Body of pancreas (tissue), 4 donors: Measurements from ENCODE around the gene RHBDL1.

Experiments
- CTCF ChIP-seq, 7 experiments: fragments of 450-650 bp in 4 of 7; fragments of 200-600 bp in 3 of 7; sonication (generic) in 3 of 7; IDR thresholded peaks; one replicate each; pipeline ENCODE4 v1.5.1; 2016 to 2019; ENCODE audit warnings: antibody characterized with exemption in 7 of 7
- POLR2A ChIP-seq, 3 donors: fragments of 450-650 bp; IDR thresholded peaks; one replicate each; pipeline ENCODE4 v1.6.1; 2016; ENCODE audit warnings: antibody characterized with exemption in 3 of 3, mild to moderate bottlenecking in 2 of 3

GRCh38 chr16:702341-702740 is 26.9 kb downstream of the RHBDL1 start:
- no peak for TF ChIP-seq CTCF (IDR thresholded peaks at IDR 0.05)
- TF ChIP-seq POLR2A (IDR thresholded peaks at IDR 0.05) = no peak
